ENCODE results near the gene SLC39A9.

SLC39A9 gene

DNA sequence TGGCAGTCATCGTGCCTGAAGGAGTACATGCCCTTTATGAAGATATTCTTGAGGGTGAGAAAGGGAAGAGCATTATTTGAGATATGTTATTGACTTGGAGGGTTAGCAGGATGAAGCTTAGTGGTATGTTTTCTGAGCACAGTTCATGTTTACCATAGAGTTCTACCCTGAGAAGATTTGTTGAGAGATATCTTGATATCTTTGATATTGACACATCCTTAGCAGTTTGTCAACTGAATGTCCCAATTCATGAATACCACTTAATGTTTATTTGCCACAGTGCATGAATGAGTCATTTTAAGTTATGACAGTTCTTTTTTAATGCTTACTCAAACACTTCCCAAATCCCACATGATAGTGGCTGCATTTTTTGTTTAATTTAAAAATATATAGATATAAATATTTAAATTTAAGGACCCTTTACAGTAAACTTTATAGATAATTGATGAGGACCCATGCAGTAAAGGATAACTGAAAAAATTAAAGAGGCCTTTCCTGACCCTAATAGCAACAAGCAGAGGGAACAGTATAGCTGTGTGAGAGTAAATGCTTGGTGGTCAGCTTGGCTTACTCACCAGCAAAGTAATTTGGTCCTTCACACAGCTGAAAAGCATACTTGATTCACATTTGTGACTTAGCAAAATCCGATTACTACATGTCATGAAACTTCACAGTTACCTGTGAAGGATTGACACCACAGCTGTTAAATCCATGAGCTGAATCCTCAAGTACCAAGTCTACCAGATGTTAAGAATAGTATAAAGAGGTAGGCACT is 25.8 kb downstream of the SLC39A9 start:
- no peak for DNase-seq (ENCODE audit: low spot score)

DNA sequence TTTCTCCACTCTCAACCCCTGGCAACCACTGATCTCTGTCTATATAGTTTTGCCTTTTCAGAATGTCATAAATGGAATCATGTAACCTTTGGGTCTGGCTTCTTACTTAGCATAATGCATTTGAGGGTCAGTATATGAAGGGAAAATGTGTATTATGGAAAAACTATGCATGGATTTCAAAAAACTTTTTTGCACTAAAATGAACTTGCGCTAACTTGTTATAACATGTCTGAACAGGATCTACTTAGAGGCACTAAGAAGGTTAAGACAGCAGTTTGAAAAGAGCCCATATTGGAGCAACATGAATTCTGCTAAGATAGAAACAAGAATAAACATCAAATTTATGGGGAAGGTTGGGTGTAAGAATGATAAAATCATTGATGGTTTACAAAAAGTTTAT is 29.1 kb downstream of the SLC39A9 start:
- no peak for DNase-seq (ENCODE audit: low spot score)

DNA sequence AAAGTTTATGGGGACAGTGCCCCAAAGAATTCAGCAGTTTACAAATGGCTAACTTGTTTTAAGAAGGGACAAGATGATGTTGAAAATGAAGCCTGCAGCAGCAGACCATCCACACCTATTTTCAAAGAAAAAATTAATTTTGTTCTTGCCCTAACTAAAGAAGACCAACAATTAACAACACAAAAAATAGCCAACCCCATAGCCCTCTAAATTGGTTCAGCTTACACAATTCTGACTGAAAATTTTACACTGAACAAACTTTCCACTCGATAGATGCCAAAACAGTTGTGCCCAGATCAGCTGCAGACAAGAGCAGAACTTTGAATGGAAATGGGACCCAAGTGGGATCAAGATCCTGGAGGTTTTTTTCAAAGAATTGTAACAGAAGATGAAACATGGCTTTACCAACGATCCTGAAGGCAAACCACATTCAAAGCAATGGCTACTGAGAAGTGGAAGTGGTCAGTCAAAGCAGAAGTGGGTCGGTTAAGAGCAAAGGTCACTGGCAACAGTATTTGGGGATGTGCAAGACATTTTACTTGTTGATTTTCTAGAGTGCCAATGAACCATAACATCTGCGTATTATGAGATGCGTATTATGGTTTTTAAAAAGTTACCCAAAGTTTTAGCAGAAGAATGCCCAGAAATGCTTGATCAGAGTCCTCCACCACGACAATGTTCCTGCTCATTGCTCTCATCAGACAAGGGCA is 30.0 kb downstream of the SLC39A9 start:
- no peak for DNase-seq (ENCODE audit: low spot score)

DNA sequence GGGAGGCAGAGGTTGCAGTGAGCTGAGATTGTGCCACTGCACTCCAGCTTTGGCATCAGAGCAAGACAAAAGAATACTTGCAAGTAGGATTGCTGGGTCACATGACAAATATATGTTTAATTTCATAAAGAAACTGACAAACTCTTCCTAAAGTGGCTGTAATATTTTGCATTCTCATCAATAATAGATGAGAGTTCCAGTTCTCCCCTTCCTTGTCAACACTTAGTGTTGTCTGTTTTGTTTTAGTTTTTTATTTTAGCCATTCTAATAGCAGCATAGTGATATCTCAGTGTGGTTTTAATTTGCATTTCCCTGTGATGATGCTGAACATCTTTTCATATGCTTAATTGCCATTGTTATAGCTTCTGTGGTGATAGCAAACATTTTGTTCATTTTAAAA is 31.2 kb downstream of the SLC39A9 start:
- DNase-seq (ENCODE audit: low spot score) = no peak

DNA sequence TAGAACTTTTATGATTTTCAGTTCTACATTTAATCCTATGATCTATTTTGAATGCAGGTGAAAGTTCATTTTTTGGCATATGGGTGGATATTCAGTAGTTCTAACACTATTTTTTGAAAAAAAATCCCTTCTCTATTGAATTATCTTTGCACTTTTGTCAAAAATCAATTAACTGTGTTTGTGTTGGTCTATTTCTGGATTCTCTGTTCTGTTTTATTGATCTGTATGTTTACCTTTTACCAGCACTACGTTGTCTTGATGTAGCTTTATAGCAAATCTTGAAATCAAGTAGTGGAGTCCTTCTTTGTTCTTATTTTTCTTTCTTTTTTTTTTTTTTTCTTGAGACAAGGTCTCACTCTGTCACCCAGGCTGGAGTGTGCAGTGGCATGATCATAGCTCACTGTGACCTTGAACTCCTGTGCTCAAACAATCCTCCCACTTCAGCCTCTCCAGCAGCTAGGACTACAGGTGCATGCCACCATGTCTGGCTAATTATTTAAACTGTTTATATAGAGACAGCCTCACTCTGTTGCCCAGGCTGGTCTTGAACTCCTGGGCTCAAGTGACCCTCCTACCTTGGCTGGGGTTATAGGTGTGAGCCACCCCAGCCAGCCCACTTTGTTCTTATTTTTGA is 31.9 kb downstream of the SLC39A9 start:
- DNase-seq (ENCODE audit: low spot score) = no peak

- no peak for DNase-seq (ENCODE audit: low spot score)
Observed at GRCh38 chr14:69432364-69432763, 33.9 kb downstream of the SLC39A9 start.

GRCh38 chr14:69439521-69440270 is 41.2 kb downstream of the SLC39A9 start:
- DNase-seq (ENCODE audit: low spot score) = no peak

DNA sequence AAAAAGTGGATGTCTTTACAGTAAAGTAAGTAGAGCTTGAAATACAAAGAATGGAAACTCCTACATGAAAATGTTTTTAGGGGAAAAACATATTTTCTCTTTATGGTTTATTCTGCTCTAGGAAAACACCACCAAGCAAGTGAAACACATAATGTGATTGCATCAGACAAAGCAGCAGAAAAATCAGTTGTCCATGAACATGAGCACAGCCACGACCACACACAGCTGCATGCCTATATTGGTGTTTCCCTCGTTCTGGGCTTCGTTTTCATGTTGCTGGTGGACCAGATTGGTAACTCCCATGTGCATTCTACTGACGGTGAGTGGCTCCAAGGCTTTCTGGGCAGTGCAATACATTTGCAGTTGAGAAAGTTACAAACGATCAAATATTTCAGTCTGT is 43.5 kb downstream of the SLC39A9 start:
- DNase-seq (ENCODE audit: low spot score) = no peak

DNA sequence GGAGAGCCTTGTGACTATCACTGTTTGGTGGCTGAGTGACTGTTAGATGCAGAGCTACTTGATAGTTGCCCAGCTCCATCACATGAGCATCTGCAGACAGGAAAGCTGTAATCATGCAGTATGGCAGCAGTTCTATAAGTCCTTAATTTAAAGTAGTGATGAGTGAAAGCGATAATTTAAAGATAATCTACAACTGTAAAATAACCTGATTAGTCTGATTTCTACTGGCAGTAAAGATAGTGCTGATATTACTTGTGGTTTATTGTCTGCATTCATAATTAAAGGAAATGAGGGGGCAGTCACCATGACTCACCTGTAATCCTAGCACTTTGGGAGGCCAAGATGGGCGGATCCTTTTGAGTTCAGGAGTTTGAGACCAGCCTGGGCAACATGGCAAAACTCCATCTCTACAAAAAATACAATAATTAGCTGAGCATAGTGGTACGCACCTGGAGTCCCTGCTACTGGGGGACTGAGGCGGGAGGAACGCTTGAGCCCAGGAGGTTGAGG is 44.9 kb downstream of the SLC39A9 start:
- DNase-seq (ENCODE audit: low spot score) = no peak

- no peak for DNase-seq (ENCODE audit: low spot score)
Observed at GRCh38 chr14:69449216-69449615, 50.7 kb downstream of the SLC39A9 start.

DNA sequence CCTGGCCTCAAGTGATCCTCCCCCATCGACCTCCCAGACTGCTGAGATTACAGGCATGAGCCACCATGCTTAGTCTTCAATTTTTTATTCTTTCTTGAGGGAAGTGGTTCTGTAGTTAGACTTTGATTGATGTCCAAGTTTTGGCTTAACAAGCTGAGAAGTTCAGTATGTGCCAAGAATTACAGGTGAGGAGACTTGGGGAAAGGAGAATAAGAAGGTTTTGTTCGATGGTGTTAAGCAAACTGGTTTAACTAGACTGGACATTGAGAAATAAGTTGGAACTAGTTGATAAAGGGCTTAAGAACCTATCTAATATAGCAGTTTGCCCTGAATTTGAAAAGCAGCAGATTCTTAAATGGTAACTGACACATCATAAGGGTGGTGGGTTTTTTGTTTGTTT is 53.4 kb downstream of the SLC39A9 start:
- DNase-seq (ENCODE audit: low spot score) = no peak

DNA sequence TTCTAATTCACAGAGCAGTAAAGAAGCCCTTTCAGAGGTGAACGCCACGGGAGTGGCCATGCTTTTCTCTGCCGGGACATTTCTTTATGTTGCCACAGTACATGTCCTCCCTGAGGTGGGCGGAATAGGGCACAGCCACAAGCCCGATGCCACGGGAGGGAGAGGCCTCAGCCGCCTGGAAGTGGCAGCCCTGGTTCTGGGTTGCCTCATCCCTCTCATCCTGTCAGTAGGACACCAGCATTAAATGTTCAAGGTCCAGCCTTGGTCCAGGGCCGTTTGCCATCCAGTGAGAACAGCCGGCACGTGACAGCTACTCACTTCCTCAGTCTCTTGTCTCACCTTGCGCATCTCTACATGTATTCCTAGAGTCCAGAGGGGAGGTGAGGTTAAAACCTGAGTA is 59.9 kb downstream of the SLC39A9 start:
- DNase-seq (ENCODE audit: low spot score) = no peak

- DNase-seq (ENCODE audit: low spot score) = no peak
Observed at GRCh38 chr14:69459122-69459521, 60.6 kb downstream of the SLC39A9 start.

- peak; percentile 82 for DNase-seq (ENCODE audit: low spot score)
Observed at GRCh38 chr14:69460093-69460701, 61.7 kb downstream of the SLC39A9 start.

- no peak for DNase-seq (ENCODE audit: low spot score)
Observed at GRCh38 chr14:69464379-69464778, 65.9 kb downstream of the SLC39A9 start.

GRCh38 chr14:69464829-69465228 is 66.3 kb downstream of the SLC39A9 start:
- DNase-seq (ENCODE audit: low spot score) = no peak

DNA sequence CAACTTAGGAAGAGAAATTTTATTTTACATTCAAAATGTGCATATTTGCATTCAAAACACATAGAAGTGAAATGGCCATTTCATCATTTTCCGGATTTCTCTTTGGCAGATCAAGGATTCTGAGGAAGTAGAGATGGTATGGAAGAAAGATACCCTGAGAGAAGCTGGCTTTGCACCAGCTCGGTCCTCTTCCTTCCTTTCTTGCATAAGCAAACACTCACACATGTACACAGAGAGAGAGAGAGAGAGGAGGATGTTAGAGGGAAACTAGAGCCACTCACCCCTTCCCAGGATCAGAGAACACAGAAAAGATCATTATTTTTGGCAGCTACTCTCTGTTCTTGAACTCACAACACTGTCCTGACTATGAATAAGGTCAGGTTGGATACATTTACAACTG is 70.5 kb downstream of the SLC39A9 start:
- DNase-seq (ENCODE audit: low spot score) = no peak

DNA sequence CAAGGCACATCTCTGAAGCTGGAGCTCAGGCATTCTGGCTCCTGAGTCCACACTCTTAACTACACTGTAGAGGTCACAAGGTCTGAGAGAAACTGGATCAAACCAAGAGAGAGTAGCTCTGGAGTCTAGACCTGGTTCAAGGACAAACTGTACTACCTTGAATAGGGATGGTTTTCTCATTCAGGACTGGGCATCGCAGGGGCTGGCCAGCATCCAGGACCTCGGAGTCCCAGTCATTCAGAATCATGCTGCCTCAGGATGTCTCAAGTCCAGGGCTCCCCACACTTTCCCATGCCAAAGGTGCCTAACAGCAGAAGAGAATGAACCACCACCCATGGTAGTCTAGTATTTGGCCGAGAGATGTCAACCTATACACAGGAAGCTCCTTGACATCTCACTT is 72.9 kb downstream of the SLC39A9 start:
- DNase-seq (ENCODE audit: low spot score) = no peak

DNA sequence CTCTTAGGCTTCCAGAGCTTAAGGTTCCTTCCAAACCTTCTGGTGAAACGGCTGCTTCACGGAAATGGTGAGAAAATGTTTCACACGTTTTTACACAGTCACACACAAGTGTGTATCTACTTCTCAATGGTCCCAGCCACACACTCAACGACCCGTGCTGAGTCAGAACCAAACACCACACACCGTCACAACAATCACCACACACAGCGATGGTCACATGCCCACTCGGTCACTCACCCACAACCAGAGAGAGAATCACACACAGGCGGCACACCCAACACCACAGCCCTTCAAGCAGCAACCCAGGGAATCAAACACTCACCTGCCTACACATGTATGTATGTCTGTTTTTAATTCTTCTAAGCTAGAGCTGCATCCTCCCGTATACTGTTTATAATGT is 73.4 kb downstream of the SLC39A9 start:
- no peak for DNase-seq (ENCODE audit: low spot score)

- DNase-seq (ENCODE audit: low spot score) = no peak
Observed at GRCh38 chr14:69473260-69473659, 74.8 kb downstream of the SLC39A9 start.

DNA sequence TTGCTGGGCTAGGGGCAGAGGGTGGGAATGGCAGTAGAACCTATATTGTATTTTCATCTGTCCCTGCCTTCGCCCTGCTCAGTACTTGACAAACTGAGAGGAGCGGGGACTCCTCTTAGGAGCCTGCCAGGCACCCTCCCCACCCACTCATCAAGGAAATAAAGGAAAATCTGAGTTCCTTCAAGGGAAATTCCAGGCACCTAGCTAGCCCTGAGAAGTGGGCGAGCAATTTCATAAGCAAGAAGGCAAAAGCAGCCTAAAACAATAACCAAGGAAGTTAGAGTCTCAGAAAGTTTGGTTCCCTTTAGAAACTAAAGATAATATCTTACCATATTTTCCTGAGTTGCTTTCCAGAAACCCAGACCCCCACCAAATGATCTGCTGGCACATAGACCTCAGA is 75.5 kb downstream of the SLC39A9 start:
- DNase-seq (ENCODE audit: low spot score) = no peak

Data from cerebellar cortex (tissue), 1 donor.